Gastrocnemius medialis (tissue), 4 donors: ENCODE data around the gene WDR72.
"Not testable (repeated sequence)": the region's sequence is repeated elsewhere in the genome, so short reads cannot be mapped to it uniquely, and the experiment has no call there.

ENCODE experiments used
- POLR2A ChIP-seq, 2 donors: fragments of 450-650 bp; IDR thresholded peaks; one replicate each; pipeline ENCODE4 v1.6.1; 2017; ENCODE audit warnings: antibody characterized with exemption in 2 of 2, mild to moderate bottlenecking in 2 of 2, moderate library complexity in 2 of 2
- TF ChIP-seq, protein P1 (sequence below), 5 experiments: fragments of 450-650 bp in 3 of 5; fragments of 200-600 bp in 2 of 5; sonication (generic) in 2 of 5; IDR thresholded peaks in 4 of 5; conservative IDR thresholded peaks in 1 of 5; 1 replicate in 4 of 5; 2 replicates in 1 of 5; pipeline ENCODE4 v1.5.1; 2016 to 2019; ENCODE audit warnings: antibody characterized with exemption in 5 of 5, mild to moderate bottlenecking in 3 of 5, moderate library complexity in 3 of 5

DNA sequence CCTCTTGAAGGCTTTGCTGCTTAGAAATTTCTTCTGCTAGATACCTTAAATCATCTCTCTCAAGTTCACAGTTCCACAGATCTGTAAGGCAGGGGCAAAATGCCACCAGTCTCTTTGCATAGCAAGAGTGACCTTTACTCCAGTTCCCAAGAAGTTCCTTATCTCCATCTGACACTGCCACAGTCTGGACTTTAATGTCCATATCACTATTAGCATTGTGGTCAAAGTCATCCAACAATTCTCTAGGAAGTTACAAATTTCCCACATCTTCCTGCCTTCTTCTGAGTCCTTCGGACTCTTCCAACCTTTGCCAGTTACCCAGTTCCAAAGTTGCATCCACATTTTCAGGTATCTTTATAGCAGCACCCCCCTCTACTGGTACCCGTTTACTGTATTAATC, 25.8 kb upstream of the WDR72 start:
- not testable (repeated sequence) for TF ChIP-seq POLR2A (IDR thresholded peaks at IDR 0.05)
- TF ChIP-seq, protein P1, sequence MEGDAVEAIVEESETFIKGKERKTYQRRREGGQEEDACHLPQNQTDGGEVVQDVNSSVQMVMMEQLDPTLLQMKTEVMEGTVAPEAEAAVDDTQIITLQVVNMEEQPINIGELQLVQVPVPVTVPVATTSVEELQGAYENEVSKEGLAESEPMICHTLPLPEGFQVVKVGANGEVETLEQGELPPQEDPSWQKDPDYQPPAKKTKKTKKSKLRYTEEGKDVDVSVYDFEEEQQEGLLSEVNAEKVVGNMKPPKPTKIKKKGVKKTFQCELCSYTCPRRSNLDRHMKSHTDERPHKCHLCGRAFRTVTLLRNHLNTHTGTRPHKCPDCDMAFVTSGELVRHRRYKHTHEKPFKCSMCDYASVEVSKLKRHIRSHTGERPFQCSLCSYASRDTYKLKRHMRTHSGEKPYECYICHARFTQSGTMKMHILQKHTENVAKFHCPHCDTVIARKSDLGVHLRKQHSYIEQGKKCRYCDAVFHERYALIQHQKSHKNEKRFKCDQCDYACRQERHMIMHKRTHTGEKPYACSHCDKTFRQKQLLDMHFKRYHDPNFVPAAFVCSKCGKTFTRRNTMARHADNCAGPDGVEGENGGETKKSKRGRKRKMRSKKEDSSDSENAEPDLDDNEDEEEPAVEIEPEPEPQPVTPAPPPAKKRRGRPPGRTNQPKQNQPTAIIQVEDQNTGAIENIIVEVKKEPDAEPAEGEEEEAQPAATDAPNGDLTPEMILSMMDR (IDR thresholded peaks at IDR 0.05 in 4 of 5, conservative IDR thresholded peaks at IDR 0.05 in 1 of 5): not testable (repeated sequence)
